MM.1S (cell line): ENCODE results near the gene ZNF701.
"Not testable (repeated sequence)": the region's sequence is repeated elsewhere in the genome, so short reads cannot be mapped to it uniquely, and the experiment has no call there.

Experiments
- DNase-seq: peaks from one replicate; pipeline ENCODE4 v3.0.0-alpha.2; 2015
- H2AFZ ChIP-seq: fragments of 300-600 bp; sonication (generic); 2 replicates; pipeline ENCODE4 v1.6.0; 2016; ENCODE audit warnings: antibody characterized with exemption, low read length
- H3F3A ChIP-seq: fragments of 300-600 bp; sonication (generic); 2 replicates; pipeline ENCODE4 v1.6.1; 2016; ENCODE audit warnings: mild to moderate bottlenecking, antibody characterized with exemption, low read length, moderate library complexity, mixed read lengths; ENCODE audit not compliant: insufficient read depth
- H3K27ac ChIP-seq: fragments of 300-600 bp; sonication (generic); 2 replicates; pipeline ENCODE4 v1.5.1; 2016; ENCODE audit warnings: mild to moderate bottlenecking, low read length
- H3K27me3 ChIP-seq: fragments of 300-600 bp; sonication (generic); replicated peaks from 2 replicates; pipeline ENCODE4 v1.6.0; 2016; ENCODE audit warnings: low read length; ENCODE audit not compliant: insufficient read depth
- H3K36me3 ChIP-seq: fragments of 300-600 bp; sonication (generic); replicated peaks from 2 replicates; pipeline ENCODE4 v1.6.1; 2016; ENCODE audit warnings: mild to moderate bottlenecking, low read length, mixed read lengths; ENCODE audit not compliant: insufficient read depth
- H3K4me1 ChIP-seq: fragments of 300-600 bp; sonication (generic); 2 replicates; pipeline ENCODE4 v1.6.1; 2016; ENCODE audit warnings: low read length, mixed read lengths
- H3K4me2 ChIP-seq: fragments of 300-600 bp; sonication (generic); 2 replicates; pipeline ENCODE4 v1.6.0; 2016; ENCODE audit warnings: low read depth, low read length
- H3K4me3 ChIP-seq: fragments of 300-600 bp; sonication (generic); 2 replicates; pipeline ENCODE4 v1.5.1; 2016; ENCODE audit warnings: low read length, mixed read lengths
- H3K79me2 ChIP-seq: fragments of 300-600 bp; sonication (generic); 2 replicates; pipeline ENCODE4 v1.6.1; 2016; ENCODE audit warnings: mixed run types, low read length, mixed read lengths
- H3K9ac ChIP-seq: fragments of 300-600 bp; sonication (generic); 2 replicates; pipeline ENCODE4 v1.6.1; 2016; ENCODE audit warnings: low read length, mixed read lengths
- H3K9me2 ChIP-seq: fragments of 300-600 bp; sonication (generic); replicated peaks from 2 replicates; pipeline ENCODE4 v1.6.1; 2016; ENCODE audit warnings: mild to moderate bottlenecking, low read length, mixed read lengths; ENCODE audit not compliant: insufficient read depth
- H3K9me3 ChIP-seq: fragments of 300-600 bp; sonication (generic); replicated peaks from 2 replicates; pipeline ENCODE4 v1.6.1; 2016; ENCODE audit warnings: mild to moderate bottlenecking, low read length, mixed read lengths; ENCODE audit not compliant: insufficient read depth
- H4K20me1 ChIP-seq: fragments of 300-600 bp; sonication (generic); 2 replicates; pipeline ENCODE4 v1.6.1; 2016; ENCODE audit warnings: mild to moderate bottlenecking, low read length, moderate library complexity, mixed read lengths; ENCODE audit not compliant: insufficient read depth
- EZH2 ChIP-seq: fragments of 300-600 bp; sonication (generic); optimal IDR thresholded peaks from 2 replicates; pipeline ENCODE3; 2017; ENCODE audit warnings: low read depth, mild to moderate bottlenecking, antibody characterized with exemption, low read length, mixed read lengths
- EZH2phosphoT487 ChIP-seq: fragments of 300-600 bp; sonication (generic); IDR thresholded peaks from 2 replicates; pipeline ENCODE4 v1.6.1; 2018; ENCODE audit warnings: antibody characterized with exemption, low read length
- TF ChIP-seq, protein P1 (sequence below): fragments of 300-600 bp; sonication (generic); IDR thresholded peaks from 2 replicates; pipeline ENCODE4 v1.5.1; 2016; ENCODE audit warnings: antibody characterized with exemption, low read length, mixed read lengths

ZNF701 gene

DNA sequence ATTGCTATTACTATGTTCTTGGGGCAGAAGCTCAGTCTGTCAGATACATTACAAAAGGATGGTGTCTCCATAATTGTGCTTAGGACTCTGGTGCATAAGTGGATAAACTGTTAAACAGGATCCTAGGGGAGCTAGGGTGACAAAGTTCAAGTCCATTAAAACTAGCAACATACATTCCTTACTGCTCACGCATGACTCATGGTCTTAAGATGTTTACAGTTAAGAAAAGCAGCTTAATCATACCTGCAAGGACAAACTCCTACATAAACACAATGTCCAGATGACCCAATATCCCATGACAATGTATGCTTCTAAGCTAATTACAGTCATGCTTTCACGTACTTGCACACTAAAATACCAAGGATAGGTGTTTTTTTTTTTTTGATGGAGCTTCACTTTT, 3.5 kb upstream of the ZNF701 start:
- no peaks in the 10 kb centered on the region for H3F3A ChIP-seq
- no peak overlapping the region for H3K27ac ChIP-seq
- no peaks in the 10 kb centered on the region for H3K27me3 ChIP-seq
- H3K36me3 ChIP-seq = no peaks in the 10 kb centered on the region
- H3K79me2 ChIP-seq = no peaks in the 10 kb centered on the region
- H3K9me3 ChIP-seq = no peaks in the 10 kb centered on the region
- DNase-seq = no peak
- H3K9ac ChIP-seq = no peak overlapping the region
- H3K4me1 ChIP-seq = no peaks in the 10 kb centered on the region
- no peak overlapping the region for H3K4me3 ChIP-seq
- H2AFZ ChIP-seq = no peak overlapping the region
- no peaks in the 10 kb centered on the region for H3K9me2 ChIP-seq
- TF ChIP-seq EZH2phosphoT487 (no peak), EZH2 (no peak)
- no peak overlapping the region for H3K4me2 ChIP-seq
- H4K20me1 ChIP-seq = no peaks in the 10 kb centered on the region

DNA sequence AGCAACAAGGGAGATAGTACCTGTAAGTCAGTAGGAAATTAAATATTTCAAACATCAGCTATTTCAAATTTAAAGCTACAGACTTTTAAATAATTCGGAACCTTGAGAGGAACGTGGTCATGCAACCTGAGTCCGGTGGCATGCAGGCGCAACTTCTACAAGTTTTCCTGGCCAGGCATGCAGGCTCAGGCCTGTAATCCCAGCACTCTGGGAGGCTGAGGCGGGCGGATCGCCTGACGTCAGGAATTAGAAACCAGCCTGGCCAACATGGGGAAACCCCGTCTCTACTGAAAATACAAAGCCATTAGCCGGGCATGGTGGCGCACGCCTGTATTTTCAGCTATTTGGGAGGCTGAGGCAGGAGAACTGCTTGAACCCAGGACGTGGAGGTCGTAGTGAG, 2.2 kb upstream of the ZNF701 start:
- Histone ChIP-seq H3K79me2 (no peaks in the 10 kb centered on the region), H3K27me3 (no peaks in the 10 kb centered on the region), H3K27ac (no peak overlapping the region), H3K36me3 (no peaks in the 10 kb centered on the region), H3K9me2 (no peaks in the 10 kb centered on the region), H2AFZ (no peak overlapping the region), H3K9me3 (no peaks in the 10 kb centered on the region), H4K20me1 (no peaks in the 10 kb centered on the region), H3K4me1 (no peaks in the 10 kb centered on the region), H3F3A (no peaks in the 10 kb centered on the region), H3K9ac (no peak overlapping the region), H3K4me3 (no peak overlapping the region), H3K4me2 (no peak overlapping the region)
- TF ChIP-seq EZH2 (no peak), EZH2phosphoT487 (no peak)
- TF ChIP-seq, protein P1, sequence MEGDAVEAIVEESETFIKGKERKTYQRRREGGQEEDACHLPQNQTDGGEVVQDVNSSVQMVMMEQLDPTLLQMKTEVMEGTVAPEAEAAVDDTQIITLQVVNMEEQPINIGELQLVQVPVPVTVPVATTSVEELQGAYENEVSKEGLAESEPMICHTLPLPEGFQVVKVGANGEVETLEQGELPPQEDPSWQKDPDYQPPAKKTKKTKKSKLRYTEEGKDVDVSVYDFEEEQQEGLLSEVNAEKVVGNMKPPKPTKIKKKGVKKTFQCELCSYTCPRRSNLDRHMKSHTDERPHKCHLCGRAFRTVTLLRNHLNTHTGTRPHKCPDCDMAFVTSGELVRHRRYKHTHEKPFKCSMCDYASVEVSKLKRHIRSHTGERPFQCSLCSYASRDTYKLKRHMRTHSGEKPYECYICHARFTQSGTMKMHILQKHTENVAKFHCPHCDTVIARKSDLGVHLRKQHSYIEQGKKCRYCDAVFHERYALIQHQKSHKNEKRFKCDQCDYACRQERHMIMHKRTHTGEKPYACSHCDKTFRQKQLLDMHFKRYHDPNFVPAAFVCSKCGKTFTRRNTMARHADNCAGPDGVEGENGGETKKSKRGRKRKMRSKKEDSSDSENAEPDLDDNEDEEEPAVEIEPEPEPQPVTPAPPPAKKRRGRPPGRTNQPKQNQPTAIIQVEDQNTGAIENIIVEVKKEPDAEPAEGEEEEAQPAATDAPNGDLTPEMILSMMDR = no peak
- DNase-seq = no peak

DNA sequence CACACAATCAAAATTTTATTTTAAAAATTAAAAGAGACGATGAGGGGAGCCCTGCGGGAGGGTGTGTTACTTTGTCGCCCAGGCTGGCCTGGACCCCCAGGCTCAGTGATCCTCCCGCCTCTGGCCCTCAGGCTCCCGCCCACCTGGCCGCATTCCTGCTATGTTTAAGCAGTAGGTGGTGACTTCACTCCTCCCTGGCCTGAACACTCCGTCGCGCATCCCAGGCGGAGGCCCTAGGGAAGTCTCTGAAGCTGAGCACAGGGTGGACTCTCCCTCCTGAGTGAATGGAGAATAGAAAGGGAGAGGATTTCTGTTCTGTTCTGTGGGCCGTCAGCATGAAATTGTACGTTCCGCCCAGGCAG, 468 bp upstream of the ZNF701 start:
- H3K27ac ChIP-seq, H3K4me3 ChIP-seq, H2AFZ ChIP-seq, H3K9ac ChIP-seq, H3K36me3 ChIP-seq, DNase-seq, H4K20me1 ChIP-seq, H3K27me3 ChIP-seq, H3K4me2 ChIP-seq, H3F3A ChIP-seq, H3K9me2 ChIP-seq, H3K9me3 ChIP-seq, H3K79me2 ChIP-seq, H3K4me1 ChIP-seq: not testable (repeated sequence)

DNA sequence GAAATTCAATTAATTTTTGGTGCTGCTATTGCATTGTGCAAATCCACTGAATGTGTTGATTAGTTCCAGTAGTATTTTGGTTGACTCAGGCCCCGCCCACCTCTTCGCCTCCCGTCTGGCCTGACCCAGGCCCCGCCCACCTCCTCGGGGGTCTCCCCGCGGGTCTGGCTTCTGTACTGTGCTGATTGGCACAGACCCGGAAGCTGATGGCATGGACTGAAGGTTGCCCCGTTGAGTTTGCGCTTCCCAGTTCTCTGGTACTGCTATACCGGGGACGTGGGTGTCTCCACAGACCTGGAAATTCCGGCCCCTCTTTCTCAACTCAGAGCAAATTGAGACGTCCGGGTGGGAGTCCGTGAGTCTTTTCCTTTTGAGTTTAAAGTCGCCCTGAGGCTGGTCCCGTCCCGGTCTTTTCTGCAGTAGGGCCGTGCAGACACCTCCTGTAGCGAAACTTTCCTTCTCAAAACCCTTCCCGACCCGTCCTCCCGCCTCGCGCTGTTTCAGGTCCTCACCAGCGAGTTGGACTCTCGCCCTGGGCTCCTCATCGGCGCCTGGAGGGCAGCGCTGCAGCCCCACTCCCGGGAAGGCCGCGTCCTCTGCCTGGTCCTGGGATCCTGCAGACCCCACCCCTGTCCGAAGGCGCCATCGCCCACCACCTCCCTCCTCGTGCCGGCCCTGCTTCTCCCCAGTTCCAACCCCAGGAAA, 14.8 kb downstream of the ZNF701 start:
- no peak overlapping the region for H3K4me3 ChIP-seq
- no peaks in the 10 kb centered on the region for H3K36me3 ChIP-seq
- TF ChIP-seq, protein P1 = no peak
- TF ChIP-seq EZH2phosphoT487 (no peak), EZH2 (no peak)
- no peaks in the 10 kb centered on the region for H3K9me2 ChIP-seq
- H3K9me3 ChIP-seq = no peaks in the 10 kb centered on the region
- no peak overlapping the region for H3K27ac ChIP-seq
- H3K9ac ChIP-seq = no peak overlapping the region
- no peak overlapping the region for H3K4me2 ChIP-seq
- no peak overlapping the region for H2AFZ ChIP-seq
- H4K20me1 ChIP-seq = no peaks in the 10 kb centered on the region
- H3K4me1 ChIP-seq = no peaks in the 10 kb centered on the region
- no peaks in the 10 kb centered on the region for H3F3A ChIP-seq
- no peak for DNase-seq
- no peaks in the 10 kb centered on the region for H3K27me3 ChIP-seq
- H3K79me2 ChIP-seq = no peaks in the 10 kb centered on the region
